GM12878 (cell line): Measurements from ENCODE around the gene SLC44A3.

Source experiments
- IRF3 ChIP-seq: fragments of 450-650 bp; IDR thresholded peaks from 2 replicates; pipeline ENCODE4 v1.6.1; 2014; ENCODE audit warnings: mild to moderate bottlenecking
- NR2F1 ChIP-seq: fragments of 450-650 bp; conservative IDR thresholded peaks from 2 replicates; pipeline ENCODE4 v1.6.1; 2017; ENCODE audit warnings: mild to moderate bottlenecking

- TF ChIP-seq NR2F1 (no peak), IRF3 (no peak)
These were observed 99.9 kb downstream of the SLC44A3 start for GRCh38 chr1:94920061-94920460.
